Measurements from ENCODE around the gene SCGB1D1. TPM values are rescaled to one million over a fixed set of nuclear protein-coding genes. Genes with fewer than 3 reads are reported as not detected.

Gene SCGB1D1, protein sequence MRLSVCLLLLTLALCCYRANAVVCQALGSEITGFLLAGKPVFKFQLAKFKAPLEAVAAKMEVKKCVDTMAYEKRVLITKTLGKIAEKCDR
- total RNA-seq (2021; fragmentation: NEBNext Ultra II Directional; extraction: Animal tissue kit (Norgen Biotek cat#: 25700)) (not detected in 2 replicates), polyA plus RNA-seq (2011; rRNA removed) (not detected in 2 replicates), polyA minus RNA-seq (2011; rRNA and poly(A)+ RNA removed) (not detected in 2 replicates)
- polyA plus RNA-seq (2011; cell fraction: cytosol; rRNA removed) = not detected
- polyA plus RNA-seq (2011; cell fraction: nucleus; rRNA removed) = not detected
- not detected in 4 replicates for polyA plus RNA-seq (2012, experiment 1 of 2)
- not detected for polyA plus RNA-seq (2012, experiment 2 of 2)
- polyA plus RNA-seq (2013, experiment 1 of 2) = not detected
- not detected for polyA plus RNA-seq (2013, experiment 2 of 2)
- polyA minus RNA-seq (2011; cell fraction: cytosol; rRNA and poly(A)+ RNA removed) = not detected
- not detected for polyA minus RNA-seq (2011; cell fraction: nucleus; rRNA and poly(A)+ RNA removed)
- long read RNA-seq, experiment 1 = 0 reads
- long read RNA-seq, experiment 2 = 0 reads

DNA sequence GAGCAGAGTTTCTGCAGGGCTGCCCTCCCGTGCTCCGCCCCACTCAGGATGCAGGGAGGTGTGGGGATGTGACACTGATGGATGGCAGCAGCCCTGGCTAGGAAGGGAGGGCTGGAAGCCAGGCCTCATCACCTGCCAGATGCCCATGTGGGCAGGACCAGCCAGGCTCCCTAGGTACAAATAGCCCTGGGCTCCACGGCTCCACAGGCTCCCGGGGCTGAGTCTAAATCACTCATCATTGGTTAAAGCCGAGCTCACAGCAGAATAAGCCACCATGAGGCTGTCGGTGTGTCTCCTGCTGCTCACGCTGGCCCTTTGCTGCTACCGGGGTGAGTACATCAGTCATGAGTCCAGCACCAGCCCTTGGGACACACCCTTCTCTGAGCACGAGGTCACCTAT is at the start of gene SCGB1D1:
Gene SCGB1D1 (plus strand): TSS at position 206 of the 400 bp plus-strand sequence. CDS start 69 bp downstream, at position 275.
- no peak within 1 kb of the TSS for H3K4ac ChIP-seq (replicated peaks; ENCODE audit: insufficient read length, low read depth, low read length)
- no peak within 1 kb of the TSS for H2BK15ac ChIP-seq (ENCODE audit: low read length)
- FAIRE-seq = no peak
- no peak within 1 kb of the TSS for H3K4me3 ChIP-seq (ENCODE audit: extremely low read depth in 1 of 4, insufficient read depth in 2 of 4, low read depth in 3 of 4, low read length in 4 of 4)
- no peaks in the 10 kb centered on the region for H3K4me1 ChIP-seq (replicated peaks in 1 of 4; ENCODE audit: control insufficient read depth in 3 of 4, insufficient read depth in 4 of 4, low read length in 3 of 4)
- no peaks in the 10 kb centered on the region for H3K9me3 ChIP-seq (ENCODE audit: insufficient read depth in 2 of 2, low read depth in 1 of 2, low read length in 1 of 2)
- H3K23ac ChIP-seq (ENCODE audit: insufficient read length) = no peak within 1 kb of the TSS
- H4K91ac ChIP-seq (replicated peaks; ENCODE audit: insufficient read length, low read length) = no peak within 1 kb of the TSS
- no peak for DNase-seq (ENCODE audit: low read depth in 1 of 2, low spot score in 2 of 2)
- ChIA-PET CTCF (ENCODE audit: partially characterized antibody) (interaction anchor here (0.6 to 2.4 kb wide), 6 partner anchors 16 to 640 kb away, joined by 3 to 7 read pairs (median 3); no protein-coding TSS in a partner anchor), POLR2A (ENCODE audit: partially characterized antibody) (no interaction called here)
- no peak within 1 kb of the TSS for H2BK5ac ChIP-seq (ENCODE audit: low read depth, low read length)
- no peaks in the 10 kb centered on the region for H3K79me1 ChIP-seq (ENCODE audit: low read depth, low read length)
- no peaks in the 10 kb centered on the region for H3K36me3 ChIP-seq (ENCODE audit: control insufficient read depth in 2 of 4, insufficient read depth in 4 of 4, low read length in 3 of 4)
- H3K4me2 ChIP-seq (ENCODE audit: insufficient read depth in 1 of 2, low read depth in 2 of 2, low read length in 2 of 2) = no peak within 1 kb of the TSS
- H2AFZ ChIP-seq (ENCODE audit: low read length) = no peak within 1 kb of the TSS
- H2BK120ac ChIP-seq (replicated peaks; ENCODE audit: low read depth, low read length) = no peak within 1 kb of the TSS
- 91% methylated on average over 8 of the region's 9 CpGs; no CpG with 5 or more reads in 1 of the 2 experiments for WGBS, 2 experiments (ENCODE audit: extremely low coverage in 1 of 2, insufficient coverage in 1 of 2, insufficient read length in 1 of 2, insufficient replicate concordance in 2 of 2, low coverage in 1 of 2, low lambda C conversion rate in 2 of 2, missing lambda C conversion rate in 1 of 2)
- no peak within 1 kb of the TSS for H4K8ac ChIP-seq (ENCODE audit: extremely low read depth, insufficient read depth, low read length)
- H4K5ac ChIP-seq (ENCODE audit: insufficient read length, low read depth, low read length) = no peak within 1 kb of the TSS
- no peak within 1 kb of the TSS for H2BK12ac ChIP-seq (ENCODE audit: low read depth, low read length)
- H3K23me2 ChIP-seq (ENCODE audit: low read depth, low read length) = no peaks in the 10 kb centered on the region
- H4K20me1 ChIP-seq (replicated peaks in 1 of 2; ENCODE audit: control insufficient read depth in 1 of 2, insufficient read depth in 2 of 2, low read length in 2 of 2) = no peaks in the 10 kb centered on the region
- H3K9ac ChIP-seq (replicated peaks in 1 of 4; ENCODE audit: extremely low read depth in 1 of 4, low read depth in 3 of 4, low read length in 3 of 4) = no peak within 1 kb of the TSS
- no peak within 1 kb of the TSS for H3K27ac ChIP-seq (ENCODE audit: low read depth, low read length)
- no peak within 1 kb of the TSS for H2BK20ac ChIP-seq (ENCODE audit: low read length)
- no peak within 1 kb of the TSS for H3K18ac ChIP-seq (ENCODE audit: extremely low read depth, low read length)
- no peaks in the 10 kb centered on the region for H3K27me3 ChIP-seq (replicated peaks in 1 of 4; ENCODE audit: control insufficient read depth in 3 of 4, extremely low read depth in 1 of 4, insufficient read depth in 3 of 4, low read length in 3 of 4)
- H3K79me2 ChIP-seq (ENCODE audit: control insufficient read depth in 1 of 2, insufficient read depth in 2 of 2, low read length in 2 of 2) = no peaks in the 10 kb centered on the region
- no peak within 1 kb of the TSS for H2AK5ac ChIP-seq (ENCODE audit: low read depth, low read length)
- no peak within 1 kb of the TSS for H3K14ac ChIP-seq (ENCODE audit: insufficient read length)
- no peak within 1 kb of the TSS for H3K56ac ChIP-seq (replicated peaks; ENCODE audit: insufficient read length, low read depth, low read length)
- no peak for TF ChIP-seq RBBP5 (IDR thresholded peaks at IDR 0.05; ENCODE audit: borderline replicate concordance, low read depth, low read length)
- TF ChIP-seq, protein P1, sequence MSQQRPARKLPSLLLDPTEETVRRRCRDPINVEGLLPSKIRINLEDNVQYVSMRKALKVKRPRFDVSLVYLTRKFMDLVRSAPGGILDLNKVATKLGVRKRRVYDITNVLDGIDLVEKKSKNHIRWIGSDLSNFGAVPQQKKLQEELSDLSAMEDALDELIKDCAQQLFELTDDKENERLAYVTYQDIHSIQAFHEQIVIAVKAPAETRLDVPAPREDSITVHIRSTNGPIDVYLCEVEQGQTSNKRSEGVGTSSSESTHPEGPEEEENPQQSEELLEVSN (IDR thresholded peaks at IDR 0.05) = no peak
- TF ChIP-seq CHD1 (IDR thresholded peaks at IDR 0.05; ENCODE audit: low read depth, low read length) = no peak
- TF ChIP-seq CBX5 (IDR thresholded peaks at IDR 0.05; ENCODE audit: low read depth, low read length) = no peak
- TF ChIP-seq KDM5A (IDR thresholded peaks at IDR 0.05; ENCODE audit: low read length) = no peak
- no peak for TF ChIP-seq JUND (IDR thresholded peaks at IDR 0.05; ENCODE audit: low read length)
- TF ChIP-seq SIX5 (IDR thresholded peaks at IDR 0.05; ENCODE audit: low read depth, low read length) = no peak
- TF ChIP-seq TBP (IDR thresholded peaks at IDR 0.05; ENCODE audit: low read depth, low read length) = no peak
- TF ChIP-seq GTF2F1 (IDR thresholded peaks at IDR 0.05; ENCODE audit: borderline replicate concordance, low read depth, low read length) = no peak
- no peak for TF ChIP-seq HDAC6 (IDR thresholded peaks at IDR 0.05; ENCODE audit: low read depth, low read length)
- no peak for TF ChIP-seq SIRT6 (IDR thresholded peaks at IDR 0.05; ENCODE audit: low read length)

All from H1 (cell line).